PFSK-1 (cell line): Measurements from ENCODE around the gene PSME1.

Experiments used
- FOXP2 ChIP-seq: optimal IDR thresholded peaks from 2 replicates; pipeline ENCODE3; 2011; ENCODE audit warnings: borderline replicate concordance, control low read depth, inconsistent platforms; ENCODE audit not compliant: insufficient read depth; ENCODE audit errors: extremely low read length, extremely low read depth
- POLR2AphosphoS5 ChIP-seq: IDR thresholded peaks from 2 replicates; pipeline ENCODE4 v1.6.1; 2012; ENCODE audit warnings: low read depth, mild to moderate bottlenecking, control low read depth, low read length, moderate library complexity
- SIN3A ChIP-seq: IDR thresholded peaks from 2 replicates; pipeline ENCODE4 v1.6.1; 2012; ENCODE audit warnings: mild to moderate bottlenecking, low read length, moderate library complexity, borderline replicate concordance; ENCODE audit not compliant: insufficient read depth
- TAF1 ChIP-seq: IDR thresholded peaks from 2 replicates; pipeline ENCODE4 v1.6.1; 2012; ENCODE audit warnings: low read length, control low read depth, borderline replicate concordance; ENCODE audit not compliant: insufficient read depth
- TF ChIP-seq, protein P1 (sequence below), 2 experiments: IDR thresholded peaks; 2 replicates each; pipeline versions ENCODE4 v1.6.1 to v1.8.0; 2011 to 2012; ENCODE audit warnings: low read depth in 2 of 2, low read length in 2 of 2, control low read depth in 1 of 2, inconsistent platforms in 1 of 2, mild to moderate bottlenecking in 1 of 2, moderate library complexity in 1 of 2; ENCODE audit not compliant: insufficient read depth in 1 of 2

PSME1 gene

DNA sequence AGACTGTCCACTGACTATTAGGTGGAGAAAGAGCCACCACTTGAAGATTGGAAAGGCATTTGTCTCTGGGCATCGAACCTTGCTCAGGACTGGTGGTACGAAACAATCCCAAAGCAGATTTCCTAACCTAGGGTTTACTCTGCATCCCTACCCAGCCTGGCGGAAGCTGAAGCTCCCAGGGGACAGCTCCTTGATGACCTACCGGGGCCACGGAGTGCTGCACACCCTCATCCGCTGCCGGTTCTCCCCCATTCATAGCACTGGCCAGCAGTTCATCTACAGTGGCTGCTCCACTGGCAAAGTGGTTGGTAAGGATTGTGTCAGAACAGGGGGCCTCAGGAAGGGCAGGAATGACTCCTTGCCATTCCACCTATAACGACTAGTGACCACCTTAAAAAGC lies 14.8 kb upstream of the PSME1 start:
- TF ChIP-seq SIN3A: no peak
- no peak for TF ChIP-seq POLR2AphosphoS5

DNA sequence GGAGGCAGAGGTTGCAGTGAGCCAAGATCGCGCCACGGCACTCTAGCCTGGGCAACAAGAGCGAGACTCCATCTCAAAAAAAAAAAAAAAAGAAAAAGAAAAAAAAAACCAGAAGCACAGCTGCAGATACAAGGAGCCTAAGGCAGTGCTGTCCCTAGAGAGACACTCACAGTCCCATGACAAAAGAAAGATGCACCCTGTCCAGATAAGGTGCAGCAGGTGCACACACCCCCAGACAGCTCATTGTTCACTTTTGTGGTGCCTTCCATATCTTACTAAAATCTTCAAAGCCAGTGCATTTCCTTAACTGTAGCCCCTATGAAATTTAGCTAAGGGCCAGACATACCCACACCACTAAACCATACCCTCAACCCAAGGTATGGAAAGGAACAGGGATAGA lies 13.6 kb upstream of the PSME1 start:
- TF ChIP-seq FOXP2: no peak
- no peak for TF ChIP-seq TAF1

DNA sequence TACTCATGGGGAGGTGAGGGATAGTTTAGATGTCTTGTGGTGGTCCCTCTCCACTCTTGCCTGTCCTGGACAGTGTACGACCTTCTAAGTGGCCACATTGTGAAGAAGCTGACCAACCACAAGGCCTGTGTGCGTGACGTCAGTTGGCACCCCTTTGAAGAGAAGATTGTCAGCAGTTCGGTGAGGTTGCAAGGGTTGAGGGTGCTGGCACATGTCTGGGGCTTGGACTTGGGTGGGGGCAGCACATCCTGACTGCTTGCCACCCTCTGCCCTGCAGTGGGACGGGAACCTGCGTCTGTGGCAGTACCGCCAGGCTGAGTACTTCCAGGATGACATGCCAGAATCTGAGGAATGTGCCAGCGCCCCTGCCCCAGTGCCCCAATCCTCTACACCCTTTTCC lies 13.1 kb upstream of the PSME1 start:
- TF ChIP-seq SIN3A (no peak), TAF1 (no peak), FOXP2 (no peak), POLR2AphosphoS5 (no peak)
- TF ChIP-seq, protein P1, sequence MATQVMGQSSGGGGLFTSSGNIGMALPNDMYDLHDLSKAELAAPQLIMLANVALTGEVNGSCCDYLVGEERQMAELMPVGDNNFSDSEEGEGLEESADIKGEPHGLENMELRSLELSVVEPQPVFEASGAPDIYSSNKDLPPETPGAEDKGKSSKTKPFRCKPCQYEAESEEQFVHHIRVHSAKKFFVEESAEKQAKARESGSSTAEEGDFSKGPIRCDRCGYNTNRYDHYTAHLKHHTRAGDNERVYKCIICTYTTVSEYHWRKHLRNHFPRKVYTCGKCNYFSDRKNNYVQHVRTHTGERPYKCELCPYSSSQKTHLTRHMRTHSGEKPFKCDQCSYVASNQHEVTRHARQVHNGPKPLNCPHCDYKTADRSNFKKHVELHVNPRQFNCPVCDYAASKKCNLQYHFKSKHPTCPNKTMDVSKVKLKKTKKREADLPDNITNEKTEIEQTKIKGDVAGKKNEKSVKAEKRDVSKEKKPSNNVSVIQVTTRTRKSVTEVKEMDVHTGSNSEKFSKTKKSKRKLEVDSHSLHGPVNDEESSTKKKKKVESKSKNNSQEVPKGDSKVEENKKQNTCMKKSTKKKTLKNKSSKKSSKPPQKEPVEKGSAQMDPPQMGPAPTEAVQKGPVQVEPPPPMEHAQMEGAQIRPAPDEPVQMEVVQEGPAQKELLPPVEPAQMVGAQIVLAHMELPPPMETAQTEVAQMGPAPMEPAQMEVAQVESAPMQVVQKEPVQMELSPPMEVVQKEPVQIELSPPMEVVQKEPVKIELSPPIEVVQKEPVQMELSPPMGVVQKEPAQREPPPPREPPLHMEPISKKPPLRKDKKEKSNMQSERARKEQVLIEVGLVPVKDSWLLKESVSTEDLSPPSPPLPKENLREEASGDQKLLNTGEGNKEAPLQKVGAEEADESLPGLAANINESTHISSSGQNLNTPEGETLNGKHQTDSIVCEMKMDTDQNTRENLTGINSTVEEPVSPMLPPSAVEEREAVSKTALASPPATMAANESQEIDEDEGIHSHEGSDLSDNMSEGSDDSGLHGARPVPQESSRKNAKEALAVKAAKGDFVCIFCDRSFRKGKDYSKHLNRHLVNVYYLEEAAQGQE (IDR thresholded peaks at IDR 0.05; ENCODE audit: insufficient read depth in 1 of 2, low read depth in 2 of 2, low read length in 2 of 2): no peak

DNA sequence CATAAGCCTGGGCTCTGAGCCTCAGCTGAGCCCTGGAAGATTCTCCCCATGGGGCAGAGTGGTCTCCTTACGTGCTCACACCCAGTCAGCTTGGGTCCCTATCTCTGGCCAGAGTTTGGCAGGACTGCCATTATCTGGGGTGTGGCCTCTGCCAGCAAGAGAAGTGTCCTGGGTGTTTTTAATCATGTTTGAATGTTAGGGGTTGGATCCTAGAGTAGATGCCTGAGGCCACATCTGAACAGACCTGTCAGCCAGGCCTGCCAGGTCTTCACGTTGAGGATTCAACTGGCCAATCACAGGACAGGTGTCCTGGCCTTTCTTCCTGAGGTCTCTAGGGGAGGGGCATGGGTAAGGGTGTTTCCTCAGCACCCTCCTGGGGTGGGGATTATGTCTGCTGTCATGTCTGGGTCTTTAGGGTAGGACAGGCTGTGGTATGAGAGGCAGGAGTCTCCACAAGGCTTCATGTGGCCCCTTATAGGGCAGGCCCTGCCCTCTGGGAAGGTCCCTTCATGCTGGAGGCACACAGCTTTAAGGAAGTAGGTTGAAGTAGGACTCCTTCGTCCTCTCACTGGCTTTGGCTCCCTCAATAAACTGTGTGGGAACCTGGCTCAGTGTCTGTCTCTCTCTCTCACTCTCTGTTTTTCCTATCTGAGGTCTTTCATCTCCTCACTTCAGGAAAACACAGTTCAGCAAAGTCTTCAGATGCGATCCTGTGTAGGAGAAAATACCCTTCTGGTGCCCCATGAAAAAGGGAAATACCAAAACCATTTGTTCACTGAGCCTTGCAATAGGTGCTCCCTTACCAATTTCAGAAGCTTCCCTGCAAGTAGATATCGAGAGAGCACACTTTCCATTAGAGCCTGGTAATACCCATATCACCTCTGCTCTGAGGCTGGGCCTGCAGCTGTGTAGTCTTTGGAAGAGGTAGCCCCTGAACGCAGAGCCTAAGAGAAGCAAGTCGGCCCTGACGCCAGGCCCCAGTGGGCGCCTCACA lies 12.3 kb upstream of the PSME1 start:
- TF ChIP-seq, protein P1 (IDR thresholded peaks at IDR 0.05; ENCODE audit: insufficient read depth in 1 of 2, low read depth in 2 of 2, low read length in 2 of 2): no peak
- TF ChIP-seq FOXP2 (no peak), POLR2AphosphoS5 (no peak), TAF1 (no peak), SIN3A (no peak)

DNA sequence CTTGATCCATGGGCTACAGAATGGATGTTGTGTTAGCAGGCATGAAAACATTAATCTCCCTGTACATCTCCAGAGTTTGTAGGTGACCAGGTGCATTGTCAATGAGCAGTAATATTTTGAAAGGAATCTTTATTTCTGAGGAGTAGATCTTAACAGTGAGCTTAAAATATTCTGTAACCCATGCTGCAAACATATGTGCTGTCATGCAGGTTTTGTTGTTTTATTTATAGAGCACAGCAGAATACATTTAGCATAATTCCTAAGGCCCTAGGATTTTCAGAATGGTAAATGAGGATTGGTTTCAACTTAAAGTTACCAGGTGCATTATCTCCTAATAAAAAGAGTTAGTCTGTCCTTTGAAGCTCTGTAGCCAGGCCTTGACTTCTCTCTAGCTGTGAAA lies 9.1 kb upstream of the PSME1 start:
- TF ChIP-seq POLR2AphosphoS5 (no peak), FOXP2 (no peak), TAF1 (no peak), SIN3A (no peak)
- TF ChIP-seq, protein P1 (IDR thresholded peaks at IDR 0.05; ENCODE audit: insufficient read depth in 1 of 2, low read depth in 2 of 2, low read length in 2 of 2): no peak

DNA sequence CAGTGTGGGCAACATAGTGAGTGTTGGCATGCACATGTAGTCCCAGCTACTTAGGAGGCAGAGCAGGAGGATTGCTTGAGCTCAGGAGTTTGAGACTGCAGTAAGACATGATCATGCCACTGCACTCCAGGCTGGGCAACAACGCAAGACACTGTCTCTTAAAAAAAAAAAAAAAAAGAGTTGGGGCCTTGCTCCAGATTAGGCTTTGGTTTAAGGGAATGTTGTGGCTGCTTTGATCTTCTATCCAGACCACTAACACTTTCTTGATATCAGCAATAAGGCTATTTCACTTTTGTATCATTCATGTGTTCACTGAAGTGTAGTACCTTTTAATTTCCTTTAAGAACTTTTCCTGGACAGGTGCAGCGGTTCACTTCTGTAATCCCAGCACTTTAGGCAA lies 8.3 kb upstream of the PSME1 start:
- TF ChIP-seq TAF1: no peak
- no peak for TF ChIP-seq POLR2AphosphoS5
